Right lobe of liver (tissue), 4 donors: ENCODE data around the gene ATXN1.
A peak's percentile ranks its signal among the peaks of the same experiment; 100 is the strongest.

ENCODE experiments used
- CTCF ChIP-seq, 4 donors: fragments of 200-600 bp in 3 of 4; fragments of 450-650 bp in 1 of 4; IDR thresholded peaks; one replicate each; pipeline versions ENCODE4 v1.5.1 to v1.8.0; 2016 to 2022; ENCODE audit warnings: antibody characterized with exemption in 4 of 4, mild to moderate bottlenecking in 2 of 4
- POLR2A ChIP-seq: fragments of 450-650 bp; IDR thresholded peaks from one replicate; pipeline ENCODE4 v1.6.1; 2017; ENCODE audit warnings: antibody characterized with exemption, mild to moderate bottlenecking
- donor health status: DM: no; HTN: no; CAD: no.
- donor health status: DM: no; HTN: no; CAD: no.
- donor health status: DM: no; HTN: yes; CAD: no.

DNA sequence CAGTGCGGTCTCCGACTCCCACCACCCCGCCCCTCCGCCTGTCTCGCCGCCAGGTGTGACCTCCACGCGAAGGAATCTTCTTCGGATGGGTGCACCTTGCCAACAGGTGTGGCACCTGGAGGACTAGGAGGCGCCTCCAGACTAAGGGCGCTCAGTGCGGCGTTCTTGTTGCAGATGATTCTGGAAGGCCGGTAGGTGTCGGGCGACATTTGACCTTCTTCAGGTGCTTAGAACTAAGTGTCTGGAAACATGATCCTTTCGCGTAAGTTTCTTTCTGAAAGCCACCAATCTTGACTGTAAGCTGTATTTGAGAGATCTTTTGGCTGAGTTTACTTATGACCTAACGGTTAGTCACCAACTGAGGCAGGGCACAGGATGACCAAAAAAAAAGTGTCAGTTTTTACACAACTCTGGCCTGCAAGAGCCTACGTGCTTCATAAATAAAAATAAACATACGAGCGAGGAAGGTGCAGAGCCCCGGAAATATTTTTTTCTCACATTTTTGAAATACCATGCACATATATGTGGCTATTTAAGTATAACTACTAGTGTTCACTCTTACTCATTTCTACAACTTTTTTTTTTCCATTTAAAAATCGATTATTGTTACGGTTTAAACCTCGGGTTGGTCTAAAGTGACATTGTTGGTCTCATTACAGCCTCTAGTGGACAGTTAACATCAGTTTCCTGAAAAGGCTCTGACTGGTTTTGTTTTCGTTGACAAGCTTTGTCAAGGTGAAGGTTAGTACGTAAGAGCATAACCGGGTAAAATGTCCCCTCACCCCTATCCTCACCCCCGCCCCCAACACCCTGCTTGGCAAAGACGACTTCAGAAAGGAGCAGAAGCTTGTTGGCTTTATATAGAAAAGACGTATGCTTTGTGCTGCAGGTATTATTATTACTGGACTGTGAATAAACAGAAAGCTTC, 1.6 kb upstream of the ATXN1 start:
- TF ChIP-seq POLR2A (no peak), CTCF (IDR thresholded peaks at IDR 0.05) (peak; percentile 66 to 86 (median 76))
